LNCaP clone FGC (cell line): ENCODE results near the gene ITPR1.

ENCODE experiments used
- DNase-seq: peaks from one replicate; pipeline ENCODE4 v3.0.0-alpha.2; 2011; ENCODE audit warnings: low read depth
- H3K4me3 ChIP-seq: 2 replicates; pipeline ENCODE4 v1.5.1; 2011; ENCODE audit warnings: mild to moderate bottlenecking, low read depth, low read length, control low read depth
- TF ChIP-seq, protein P1 (sequence below): IDR thresholded peaks from 2 replicates; pipeline ENCODE4 v1.5.1; 2012; ENCODE audit warnings: mild to moderate bottlenecking; ENCODE audit not compliant: control insufficient read depth, insufficient read depth; ENCODE audit errors: extremely low read depth

ITPR1 gene

GRCh38 chr3:4497005-4497692 is 4.0 kb downstream of the ITPR1 start:
- TF ChIP-seq, protein P1, sequence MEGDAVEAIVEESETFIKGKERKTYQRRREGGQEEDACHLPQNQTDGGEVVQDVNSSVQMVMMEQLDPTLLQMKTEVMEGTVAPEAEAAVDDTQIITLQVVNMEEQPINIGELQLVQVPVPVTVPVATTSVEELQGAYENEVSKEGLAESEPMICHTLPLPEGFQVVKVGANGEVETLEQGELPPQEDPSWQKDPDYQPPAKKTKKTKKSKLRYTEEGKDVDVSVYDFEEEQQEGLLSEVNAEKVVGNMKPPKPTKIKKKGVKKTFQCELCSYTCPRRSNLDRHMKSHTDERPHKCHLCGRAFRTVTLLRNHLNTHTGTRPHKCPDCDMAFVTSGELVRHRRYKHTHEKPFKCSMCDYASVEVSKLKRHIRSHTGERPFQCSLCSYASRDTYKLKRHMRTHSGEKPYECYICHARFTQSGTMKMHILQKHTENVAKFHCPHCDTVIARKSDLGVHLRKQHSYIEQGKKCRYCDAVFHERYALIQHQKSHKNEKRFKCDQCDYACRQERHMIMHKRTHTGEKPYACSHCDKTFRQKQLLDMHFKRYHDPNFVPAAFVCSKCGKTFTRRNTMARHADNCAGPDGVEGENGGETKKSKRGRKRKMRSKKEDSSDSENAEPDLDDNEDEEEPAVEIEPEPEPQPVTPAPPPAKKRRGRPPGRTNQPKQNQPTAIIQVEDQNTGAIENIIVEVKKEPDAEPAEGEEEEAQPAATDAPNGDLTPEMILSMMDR: no peak
- no peak for DNase-seq
- no peak overlapping the region for H3K4me3 ChIP-seq

DNA sequence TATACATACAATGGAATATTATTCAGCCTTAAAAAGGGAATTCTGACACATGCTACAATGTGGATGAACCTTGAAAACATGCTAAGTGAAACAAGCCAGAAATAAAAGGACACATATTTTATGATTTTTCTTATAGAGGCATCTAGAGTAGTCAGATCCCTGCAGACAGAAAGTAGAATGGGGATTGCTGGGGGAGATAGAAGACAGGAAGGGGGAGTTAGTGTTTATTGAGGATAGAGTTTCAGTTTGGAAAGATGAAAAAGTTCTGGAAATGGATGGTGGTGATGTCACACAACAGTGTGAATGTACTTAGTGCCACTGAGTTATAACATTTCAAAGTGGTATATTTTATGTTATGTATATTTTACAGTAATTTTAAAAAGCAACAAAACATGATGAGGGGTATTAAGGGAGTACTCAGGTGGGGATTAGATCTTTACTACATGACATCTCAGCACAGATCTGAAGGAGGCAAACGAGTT is 4.7 kb downstream of the ITPR1 start:
- TF ChIP-seq, protein P1: no peak
- H3K4me3 ChIP-seq: no peak overlapping the region
- no peak for DNase-seq

- H3K4me3 ChIP-seq: no peak overlapping the region
- TF ChIP-seq, protein P1: no peak
- no peak for DNase-seq
These were observed 5.3 kb downstream of the ITPR1 start for GRCh38 chr3:4498446-4498845.

DNA sequence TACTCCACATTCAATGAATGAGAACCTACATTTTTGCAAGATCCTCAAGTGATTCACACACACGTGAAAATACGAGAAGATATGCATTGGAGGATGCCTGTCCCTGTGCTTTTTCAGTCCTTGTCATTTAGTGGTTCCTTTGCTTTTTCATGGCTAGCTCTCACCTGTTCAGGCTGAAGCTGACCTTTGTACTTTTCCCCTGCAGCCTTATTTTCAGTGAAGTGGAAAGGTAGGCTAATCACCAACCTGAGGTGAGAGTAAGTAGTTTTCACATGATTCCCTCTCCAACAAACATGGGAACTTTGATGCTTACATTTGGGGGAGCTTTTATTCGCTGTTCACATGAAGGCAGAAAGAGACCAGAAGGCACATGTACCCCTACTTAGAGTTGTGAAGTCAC is 8.3 kb downstream of the ITPR1 start:
- DNase-seq: no peak
- TF ChIP-seq, protein P1: no peak
- no peak overlapping the region for H3K4me3 ChIP-seq

DNA sequence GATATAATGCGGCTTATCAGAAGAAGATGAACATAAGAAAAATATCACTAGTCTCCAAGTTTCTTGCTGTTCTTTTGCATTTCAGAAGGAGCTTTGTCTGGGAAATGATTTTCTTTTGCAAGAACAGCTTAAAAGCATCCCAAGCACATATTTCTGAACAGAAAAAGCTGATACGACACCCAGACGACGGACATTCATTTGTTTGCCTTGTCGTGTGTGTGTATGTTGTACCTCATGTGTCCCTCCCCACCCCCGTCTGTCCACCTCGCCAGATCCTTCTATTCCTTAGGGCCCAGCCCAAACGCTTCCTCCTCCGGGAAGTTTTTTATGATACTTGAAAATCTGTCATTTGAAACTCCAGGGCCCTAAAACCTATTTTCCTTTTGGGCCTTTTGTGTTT is 8.8 kb downstream of the ITPR1 start:
- TF ChIP-seq, protein P1: no peak
- H3K4me3 ChIP-seq: no peak overlapping the region
- DNase-seq: no peak

DNA sequence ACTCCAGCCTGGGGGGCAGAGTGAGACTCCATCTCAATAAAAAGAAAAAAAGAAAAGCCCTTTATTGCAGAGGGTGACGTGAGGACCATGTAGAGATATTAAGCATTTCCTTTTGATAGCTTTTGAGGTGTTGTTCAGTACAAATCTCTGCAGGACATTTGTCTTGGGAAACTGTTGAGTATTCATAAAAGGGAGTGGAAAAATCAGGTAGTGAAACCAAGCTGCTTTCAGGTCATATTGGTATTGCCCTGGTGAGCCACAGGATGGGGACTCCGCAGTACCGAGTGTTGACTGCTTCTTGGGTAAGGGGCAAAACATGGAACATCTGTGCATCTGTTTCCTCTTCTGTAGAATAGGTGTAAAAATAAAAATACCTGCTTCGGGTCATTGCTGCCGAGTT is 9.9 kb downstream of the ITPR1 start:
- no peak overlapping the region for H3K4me3 ChIP-seq
- no peak for DNase-seq
- TF ChIP-seq, protein P1: no peak
